Endothelial cell of umbilical vein (primary cell): ENCODE measurements around the gene ITGA6. TPM values are rescaled to one million over a fixed set of nuclear protein-coding genes. Genes with fewer than 3 reads are reported as not detected.

Source experiments
- BruUV-seq: library from RNA; stranded (reverse); fragments of 400-500 nt; replicated peaks from 2 replicates; lab custom pipeline; 2021; lab: Mats Ljungman, UMichigan
- CTCF ChIA-PET: fragments of 300-600, 350-600 bp; sonication (Branson Sonifier 250); formaldehyde crosslinking; loops from one replicate; lab custom pipeline; 2021; ENCODE audit warnings: antibody characterized with exemption, inconsistent platforms; lab: Charles Lee
- POLR2A ChIA-PET: fragments of 300-600, 350-600 bp; sonication (Branson Sonifier 250); formaldehyde crosslinking; loops from one replicate; lab custom pipeline; 2021; ENCODE audit warnings: antibody characterized with exemption, inconsistent platforms; lab: Charles Lee
- DNase-seq: peaks from one replicate; pipeline ENCODE4 v3.0.0-alpha.2; 2011; ENCODE audit warnings: low read depth, low spot score
- FAIRE-seq: peaks from 2 replicates; lab custom pipeline; 2011; peaks lifted over from hg19 to GRCh38; lab: Jason Lieb, UNC
- H2AFZ ChIP-seq: 2 replicates; pipeline ENCODE4 v1.6.0; 2012; ENCODE audit warnings: low read depth, low read length, control low read depth, inconsistent platforms
- H3K27ac ChIP-seq: 2 replicates; pipeline ENCODE4 v1.5.1; 2011; ENCODE audit warnings: low read depth, mild to moderate bottlenecking, control low read depth, low read length, moderate library complexity; ENCODE audit not compliant: insufficient read depth
- H3K27me3 ChIP-seq, 2 experiments: 2 replicates each; pipeline versions ENCODE4 v1.6.0 to v1.6.1; 2011; ENCODE audit warnings: low read length in 2 of 2, mixed read lengths in 1 of 2; ENCODE audit not compliant: control insufficient read depth in 2 of 2, insufficient read depth in 2 of 2
- H3K36me3 ChIP-seq, 2 experiments: 2 replicates in 1 of 2; 3 replicates in 1 of 2; pipeline ENCODE4 v1.5.1; 2011; ENCODE audit warnings: low read length in 2 of 2, mild to moderate bottlenecking in 1 of 2, moderate library complexity in 1 of 2; ENCODE audit not compliant: control insufficient read depth in 2 of 2, insufficient read depth in 2 of 2; ENCODE audit errors: extremely low read depth in 1 of 2
- H3K4me1 ChIP-seq: 3 replicates; pipeline ENCODE4 v1.5.1; 2011; ENCODE audit warnings: mild to moderate bottlenecking, low read length; ENCODE audit not compliant: control insufficient read depth, insufficient read depth; ENCODE audit errors: extremely low read depth
- H3K4me2 ChIP-seq: 2 replicates; pipeline ENCODE4 v1.6.1; 2011; ENCODE audit warnings: low read length, control low read depth, mixed read lengths; ENCODE audit not compliant: insufficient read depth
- H3K4me3 ChIP-seq, 3 experiments: fragments of 200-600 bp in 1 of 3; sonication (generic), shearing (Covaris generic) in 1 of 3; replicated peaks in 1 of 3; 2 replicates each; pipeline ENCODE4 v1.5.1; 2011 to 2016; ENCODE audit warnings: control low read depth in 3 of 3, low read length in 3 of 3, mild to moderate bottlenecking in 2 of 3, inconsistent platforms in 1 of 3, low read depth in 1 of 3, moderate library complexity in 1 of 3; ENCODE audit not compliant: insufficient read depth in 1 of 3
- H3K79me2 ChIP-seq: 2 replicates; pipeline ENCODE4 v1.6.0; 2012; ENCODE audit warnings: low read length, inconsistent platforms; ENCODE audit not compliant: control insufficient read depth, insufficient read depth
- H3K9ac ChIP-seq: replicated peaks from 2 replicates; pipeline ENCODE3; 2011; ENCODE audit warnings: low read length, control low read depth; ENCODE audit not compliant: insufficient read depth; ENCODE audit errors: extremely low read depth
- H3K9me1 ChIP-seq: replicated peaks from 3 replicates; pipeline ENCODE4 v1.6.0; 2011; ENCODE audit warnings: mild to moderate bottlenecking, low read length; ENCODE audit not compliant: control insufficient read depth, insufficient read depth; ENCODE audit errors: extremely low read depth
- H3K9me3 ChIP-seq: replicated peaks from 2 replicates; pipeline ENCODE4 v1.5.1; 2012; ENCODE audit warnings: low read length, inconsistent platforms; ENCODE audit not compliant: control insufficient read depth, insufficient read depth
- H4K20me1 ChIP-seq: replicated peaks from 2 replicates; pipeline ENCODE3; 2011; ENCODE audit warnings: mild to moderate bottlenecking, low read length; ENCODE audit not compliant: control insufficient read depth, insufficient read depth; ENCODE audit errors: extremely low read depth
- EZH2 ChIP-seq: IDR thresholded peaks from 2 replicates; pipeline ENCODE4 v1.6.1; 2012; ENCODE audit warnings: borderline replicate concordance, low read depth, mild to moderate bottlenecking, moderate library complexity, low read length, inconsistent platforms; ENCODE audit not compliant: severe bottlenecking
- FOS ChIP-seq: IDR thresholded peaks from 2 replicates; pipeline ENCODE4 v1.6.1; 2011; ENCODE audit warnings: mild to moderate bottlenecking, low read length, moderate library complexity, borderline replicate concordance; ENCODE audit not compliant: insufficient read depth
- GATA2 ChIP-seq: IDR thresholded peaks from 2 replicates; pipeline ENCODE4 v1.7.0; 2011; ENCODE audit warnings: low read depth, mild to moderate bottlenecking, moderate library complexity, mixed read lengths, low read length; ENCODE audit not compliant: insufficient read length, insufficient read depth
- JUN ChIP-seq: IDR thresholded peaks from 2 replicates; pipeline ENCODE4 v1.6.1; 2011; ENCODE audit warnings: borderline replicate concordance, low read depth; ENCODE audit not compliant: insufficient read length, insufficient read depth
- MAX ChIP-seq: IDR thresholded peaks from 2 replicates; pipeline ENCODE4 v1.6.1; 2011; ENCODE audit not compliant: insufficient read depth, insufficient read length
- MYC ChIP-seq: IDR thresholded peaks from one replicate; pipeline ENCODE4 v1.6.1; 2011; ENCODE audit warnings: mild to moderate bottlenecking, low read depth, low read length
- POLR2A ChIP-seq: IDR thresholded peaks from 2 replicates; pipeline ENCODE4 v1.6.1; 2012; ENCODE audit warnings: low read depth, mild to moderate bottlenecking, control low read depth, low read length
- POLR2AphosphoS5 ChIP-seq: IDR thresholded peaks from 2 replicates; pipeline ENCODE4 v1.6.1; 2012; ENCODE audit warnings: low read depth, mild to moderate bottlenecking, control low read depth, low read length, moderate library complexity; ENCODE audit not compliant: insufficient read depth
- dilution Hi-C: fragments of 300-500 bp; cut with MboI; formaldehyde crosslinking; loops from one replicate; pipeline ENCODE4 v1.15.0; 2019; ENCODE audit warnings: low sequenced_read_pairs; ENCODE audit not compliant: extremely low pct_ligation_motif_present
- intact Hi-C: fragments of 100-400 bp; cut with micrococcal nuclease; formaldehyde crosslinking; loops from one replicate; pipeline ENCODE4 v1.10.0; 2022
- polyA plus RNA-seq, 4 experiments: library from polyadenylated mRNA; depleted of rRNA in 3 of 4; stranded (reverse) in 3 of 4; unstranded in 1 of 4; fragments of >200 nt; gene quantifications; 2 replicates each; pipeline versions ENCODE4 v1.2.1 to v1.2.3, GENCODE V29; 2011 to 2012; ENCODE audit warnings: missing spikeins in 1 of 4
- total RNA-seq: library from RNA; stranded (reverse); gene quantifications from 2 replicates; pipeline ENCODE4 v1.2.3, GENCODE V29; 2021
- TF ChIP-seq, protein P1 (sequence below), 2 donors: IDR thresholded peaks; 1 replicate in 1 of 2; 2 replicates in 1 of 2; pipeline ENCODE4 v1.5.1; 2011; ENCODE audit warnings: low read length in 2 of 2, mild to moderate bottlenecking in 2 of 2, moderate library complexity in 2 of 2, control low read depth in 1 of 2, inconsistent platforms in 1 of 2, low read depth in 1 of 2; ENCODE audit not compliant: insufficient read depth in 1 of 2; ENCODE audit errors: extremely low read depth in 1 of 2

The ITGA6 gene
- total and polyA plus RNA-seq, 2 donors (not counting 3 experiments of a cell fraction or from before 2014, with no cell fraction given) = 24.9 to 208 TPM

- H3K4me2 ChIP-seq = no peak overlapping the region
- DNase-seq = no peak
- no TSS peak for BruUV-seq
- ChIA-PET CTCF (interaction anchor here (1.3 to 1.5 kb wide), 2 partner anchors 13 to 194 kb away, joined by 3 to 4 read pairs; no protein-coding TSS in a partner anchor), POLR2A (no interaction called here)
- dilution Hi-C loops = no loop called here
- no peak overlapping the region for H3K4me3 ChIP-seq
- no peak overlapping the region for H3K27ac ChIP-seq
- no peaks in the 10 kb centered on the region for H3K27me3 ChIP-seq
- peaks cover 4% of the 10 kb centered on the region for H3K9me3 ChIP-seq
- H3K9me1 ChIP-seq = no peaks in the 10 kb centered on the region
- no peaks in the 10 kb centered on the region for H3K79me2 ChIP-seq
- no peaks in the 10 kb centered on the region for H3K36me3 ChIP-seq
- intact Hi-C loops = no loop called here
- no peaks in the 10 kb centered on the region for H3K4me1 ChIP-seq
- TF ChIP-seq FOS (no peak), GATA2 (no peak), POLR2AphosphoS5 (no peak)
- H3K9ac ChIP-seq = no peak overlapping the region
- no peak for FAIRE-seq
- H4K20me1 ChIP-seq = no peaks in the 10 kb centered on the region
- no peak overlapping the region for H2AFZ ChIP-seq
These were observed 88.9 kb downstream of the ITGA6 start for GRCh38 chr2:172516299-172516698.

- CTCF ChIA-PET = no interaction called here
- H3K9me1 ChIP-seq = no peaks in the 10 kb centered on the region
These were observed 91.6 kb downstream of the ITGA6 start for GRCh38 chr2:172518995-172519394.

More at GRCh38 chr2:172518995-172519394, 91.6 kb downstream of the ITGA6 start:
- DNase-seq = no peak
- Histone ChIP-seq H3K27ac (no peak overlapping the region), H3K4me3 (no peak overlapping the region), H3K27me3 (no peaks in the 10 kb centered on the region), H3K79me2 (no peaks in the 10 kb centered on the region), H3K9me3 (no peaks in the 10 kb centered on the region), H2AFZ (no peak overlapping the region), H3K4me1 (no peaks in the 10 kb centered on the region), H3K36me3 (no peaks in the 10 kb centered on the region), H3K9ac (no peak overlapping the region), H4K20me1 (no peaks in the 10 kb centered on the region), H3K4me2 (no peak overlapping the region)
- POLR2A ChIA-PET = no interaction called here
- no TSS peak for BruUV-seq
- FAIRE-seq = no peak
- intact Hi-C loops (no loop called here), dilution Hi-C loops (no loop called here)
- TF ChIP-seq MYC = no peak
- TF ChIP-seq POLR2AphosphoS5 = no peak
- no peak for TF ChIP-seq GATA2
- no peak for TF ChIP-seq MAX
- TF ChIP-seq EZH2 = no peak
- TF ChIP-seq POLR2A = no peak
- no peak for TF ChIP-seq FOS
- TF ChIP-seq JUN = no peak
- TF ChIP-seq, protein P1, sequence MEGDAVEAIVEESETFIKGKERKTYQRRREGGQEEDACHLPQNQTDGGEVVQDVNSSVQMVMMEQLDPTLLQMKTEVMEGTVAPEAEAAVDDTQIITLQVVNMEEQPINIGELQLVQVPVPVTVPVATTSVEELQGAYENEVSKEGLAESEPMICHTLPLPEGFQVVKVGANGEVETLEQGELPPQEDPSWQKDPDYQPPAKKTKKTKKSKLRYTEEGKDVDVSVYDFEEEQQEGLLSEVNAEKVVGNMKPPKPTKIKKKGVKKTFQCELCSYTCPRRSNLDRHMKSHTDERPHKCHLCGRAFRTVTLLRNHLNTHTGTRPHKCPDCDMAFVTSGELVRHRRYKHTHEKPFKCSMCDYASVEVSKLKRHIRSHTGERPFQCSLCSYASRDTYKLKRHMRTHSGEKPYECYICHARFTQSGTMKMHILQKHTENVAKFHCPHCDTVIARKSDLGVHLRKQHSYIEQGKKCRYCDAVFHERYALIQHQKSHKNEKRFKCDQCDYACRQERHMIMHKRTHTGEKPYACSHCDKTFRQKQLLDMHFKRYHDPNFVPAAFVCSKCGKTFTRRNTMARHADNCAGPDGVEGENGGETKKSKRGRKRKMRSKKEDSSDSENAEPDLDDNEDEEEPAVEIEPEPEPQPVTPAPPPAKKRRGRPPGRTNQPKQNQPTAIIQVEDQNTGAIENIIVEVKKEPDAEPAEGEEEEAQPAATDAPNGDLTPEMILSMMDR (IDR thresholded peaks at IDR 0.05; ENCODE audit: extremely low read depth in 1 of 2, insufficient read depth in 1 of 2, low read depth in 1 of 2, low read length in 2 of 2) = no peak
